Activated T-helper 2 cell treated with anti-CD3 and anti-CD28 coated beads, Interferon-gamma antibody, Interleukin-2, Interleukin-4, amounts not matched to agents 10 μg/mL and 5 μg/mL and 100 μg/mL, durations not matched to agents 14 hours and 24 hours and 36 hours (primary cell): ENCODE results near the gene SMIM26. TPM values are rescaled to one million over a fixed set of nuclear protein-coding genes. Genes with fewer than 3 reads are reported as not detected.
A peak's percentile ranks its signal among the peaks of the same experiment; 100 is the strongest.

Experiments used
- DNase-seq: peaks from one replicate; pipeline ENCODE4 v3.0.0; 2021; ENCODE audit warnings: low spot score
- H3K27ac Mint-ChIP-seq: one replicate; pipeline ENCODE4 v1.8.0; 2021; ENCODE audit warnings: mixed read lengths
- H3K27me3 Mint-ChIP-seq: one replicate; pipeline ENCODE4 v1.8.0; 2021; ENCODE audit warnings: low read depth, mixed read lengths
- H3K36me3 Mint-ChIP-seq: one replicate; pipeline ENCODE4 v1.8.0; 2021; ENCODE audit warnings: low read depth, mixed read lengths
- H3K4me1 Mint-ChIP-seq: one replicate; pipeline ENCODE4 v1.8.0; 2021; ENCODE audit warnings: low read depth, mixed read lengths
- H3K4me3 Mint-ChIP-seq: one replicate; pipeline ENCODE4 v1.8.0; 2021; ENCODE audit warnings: low read depth, mild to moderate bottlenecking, moderate library complexity, mixed read lengths
- H3K9me3 Mint-ChIP-seq: one replicate; pipeline ENCODE4 v1.8.0; 2021; ENCODE audit warnings: mixed read lengths
- intact Hi-C: fragments of 100-400 bp; cut with micrococcal nuclease; formaldehyde crosslinking; loops from one replicate; pipeline ENCODE4 v1.15.1; 2023
- total RNA-seq: library from RNA; stranded (reverse); gene quantifications from 2 replicates; pipeline ENCODE4 v1.2.3, GENCODE V29; 2022

Gene SMIM26
- total RNA-seq, 1 donor from 2014 or later = 60.2 TPM

- intact Hi-C loops = loop anchor here (5.0 to 10.0 kb wide), 2 partner anchors 204 to 304 kb away; partner anchors contain the start of gene ZNF133
- Mint-ChIP-seq H3K9me3 (no peaks in the 10 kb centered on the region), H3K27ac (peak overlapping the region; percentile 74), H3K4me3 (peak overlapping the region; percentile 87), H3K36me3 (no peaks in the 10 kb centered on the region), H3K27me3 (peaks cover 9% of the 10 kb centered on the region), H3K4me1 (peaks cover 20% of the 10 kb centered on the region)
- no peak for DNase-seq
These were observed 21.3 kb downstream of the SMIM26 start for GRCh38 chr20:18588574-18588933.

- peak overlapping the region; percentile 61 for H3K4me3 Mint-ChIP-seq
- DNase-seq = no peak
- H3K9me3 Mint-ChIP-seq = no peaks in the 10 kb centered on the region
- H3K36me3 Mint-ChIP-seq = peaks cover 4% of the 10 kb centered on the region
- no peak overlapping the region for H3K27ac Mint-ChIP-seq
- H3K4me1 Mint-ChIP-seq = peaks cover 20% of the 10 kb centered on the region
- intact Hi-C loops = loop anchor here (5.0 to 10.0 kb wide), 2 partner anchors 202 to 305 kb away; partner anchors contain the start of gene ZNF133
- peaks cover 2% of the 10 kb centered on the region for H3K27me3 Mint-ChIP-seq
These were observed 22.9 kb downstream of the SMIM26 start for GRCh38 chr20:18589941-18590674.

- no peak for DNase-seq
- intact Hi-C loops = no loop called here
- Mint-ChIP-seq H3K27me3 (no peaks in the 10 kb centered on the region), H3K36me3 (peaks cover 33% of the 10 kb centered on the region), H3K9me3 (peaks cover 4% of the 10 kb centered on the region), H3K4me3 (no peak overlapping the region), H3K4me1 (no peaks in the 10 kb centered on the region), H3K27ac (no peak overlapping the region)
These were observed 29.0 kb downstream of the SMIM26 start for GRCh38 chr20:18596270-18596669.

- no peaks in the 10 kb centered on the region for H3K36me3 Mint-ChIP-seq
- H3K27ac Mint-ChIP-seq = no peak overlapping the region
- H3K4me1 Mint-ChIP-seq = peaks cover 2% of the 10 kb centered on the region
These were observed 42.5 kb downstream of the SMIM26 start for GRCh38 chr20:18609741-18610140.

GRCh38 chr20:18611492-18611891 is 44.3 kb downstream of the SMIM26 start:
- intact Hi-C loops = no loop called here
- Mint-ChIP-seq H3K9me3 (no peaks in the 10 kb centered on the region), H3K4me3 (no peak overlapping the region), H3K27me3 (no peaks in the 10 kb centered on the region), H3K4me1 (peaks cover 2% of the 10 kb centered on the region), H3K36me3 (no peaks in the 10 kb centered on the region), H3K27ac (no peak overlapping the region)
- no peak for DNase-seq

More at GRCh38 chr20:18609741-18610140, 42.5 kb downstream of the SMIM26 start:
- Mint-ChIP-seq H3K4me3 (no peak overlapping the region), H3K27me3 (no peaks in the 10 kb centered on the region), H3K9me3 (no peaks in the 10 kb centered on the region)
- no peak for DNase-seq
- intact Hi-C loops = no loop called here

GRCh38 chr20:18613553-18613952 is 46.3 kb downstream of the SMIM26 start:
- H3K27ac Mint-ChIP-seq = no peak overlapping the region
- intact Hi-C loops = no loop called here

GRCh38 chr20:18614244-18614643 is 47.0 kb downstream of the SMIM26 start:
- no peak overlapping the region for H3K4me3 Mint-ChIP-seq
- no peak for DNase-seq
- peaks cover 4% of the 10 kb centered on the region for H3K4me1 Mint-ChIP-seq
- H3K36me3 Mint-ChIP-seq = no peaks in the 10 kb centered on the region
- H3K9me3 Mint-ChIP-seq = no peaks in the 10 kb centered on the region
- H3K27me3 Mint-ChIP-seq = no peaks in the 10 kb centered on the region
- intact Hi-C loops = no loop called here
- no peak overlapping the region for H3K27ac Mint-ChIP-seq

More at GRCh38 chr20:18613553-18613952, 46.3 kb downstream of the SMIM26 start:
- no peak overlapping the region for H3K4me3 Mint-ChIP-seq
- peaks cover 2% of the 10 kb centered on the region for H3K4me1 Mint-ChIP-seq
- DNase-seq = no peak
- no peaks in the 10 kb centered on the region for H3K36me3 Mint-ChIP-seq
- no peaks in the 10 kb centered on the region for H3K27me3 Mint-ChIP-seq
- no peaks in the 10 kb centered on the region for H3K9me3 Mint-ChIP-seq

- H3K27me3 Mint-ChIP-seq = no peaks in the 10 kb centered on the region
- no peak for DNase-seq
- no peak overlapping the region for H3K27ac Mint-ChIP-seq
- no peaks in the 10 kb centered on the region for H3K36me3 Mint-ChIP-seq
- H3K4me1 Mint-ChIP-seq = peaks cover 4% of the 10 kb centered on the region
- no peaks in the 10 kb centered on the region for H3K9me3 Mint-ChIP-seq
- no peak overlapping the region for H3K4me3 Mint-ChIP-seq
- intact Hi-C loops = no loop called here
These were observed 47.9 kb downstream of the SMIM26 start for GRCh38 chr20:18615020-18615650.

Other genes starting within 250 kb of the SMIM26 start
- 1.3 TPM in 2 replicates for gene DZANK1, start 100.4 kb upstream of the SMIM26 start, total RNA-seq
- gene POLR3F, start 100.0 kb upstream of the SMIM26 start, total RNA-seq = 12.5 and 13.5 TPM in 2 replicates
- gene RBBP9, start 70.2 kb upstream of the SMIM26 start, total RNA-seq = 21.2 and 23.5 TPM in 2 replicates
- gene SEC23B, start 59.5 kb upstream of the SMIM26 start, total RNA-seq = 126 and 131 TPM in 2 replicates
- 49.9 and 50.3 TPM in 2 replicates for gene DTD1, start 20.6 kb downstream of the SMIM26 start, total RNA-seq
- gene SCP2D1, start 246.4 kb downstream of the SMIM26 start, total RNA-seq = not detected in 2 replicates